HG02763 (cell line): ENCODE results near the gene RTCA.
"Not testable (repeated sequence)": the region's sequence is repeated elsewhere in the genome, so short reads cannot be mapped to it uniquely, and the experiment has no call there.

Source experiments
- ATAC-seq: cut with Tn5 transposase; IDR thresholded peaks from one replicate; pipeline ENCODE4 v1.9.1; 2021; ENCODE audit warnings: mild to moderate bottlenecking, moderate library complexity; ENCODE audit not compliant: unreplicated experiment

Gene RTCA

GRCh38 chr1:100305954-100306353 lies 39.9 kb downstream of the RTCA start:
- ATAC-seq = no peak

- no peak for ATAC-seq
These were observed 40.8 kb downstream of the RTCA start for GRCh38 chr1:100306735-100307313.

GRCh38 chr1:100308777-100309176 lies 42.8 kb downstream of the RTCA start:
- ATAC-seq = no peak

GRCh38 chr1:100309863-100310262 lies 43.8 kb downstream of the RTCA start:
- ATAC-seq = no peak

- ATAC-seq = no peak
These were observed 47.4 kb downstream of the RTCA start for GRCh38 chr1:100313382-100313781.

- no peak for ATAC-seq
These were observed 50.6 kb downstream of the RTCA start for GRCh38 chr1:100316622-100317021.

- ATAC-seq = no peak
These were observed 54.5 kb downstream of the RTCA start for GRCh38 chr1:100320311-100321099.

GRCh38 chr1:100321100-100321493 lies 55.1 kb downstream of the RTCA start:
- ATAC-seq = no peak

GRCh38 chr1:100321506-100321905 lies 55.5 kb downstream of the RTCA start:
- no peak for ATAC-seq

- ATAC-seq = no peak
These were observed 56.6 kb downstream of the RTCA start for GRCh38 chr1:100322436-100323211.

GRCh38 chr1:100323419-100324106 lies 57.5 kb downstream of the RTCA start:
- no peak for ATAC-seq

- ATAC-seq = no peak
These were observed 59.7 kb downstream of the RTCA start for GRCh38 chr1:100325415-100326324.

GRCh38 chr1:100326325-100326670 lies 60.3 kb downstream of the RTCA start:
- not testable (repeated sequence) for ATAC-seq

GRCh38 chr1:100328133-100328532 lies 62.1 kb downstream of the RTCA start:
- ATAC-seq = no peak

GRCh38 chr1:100331146-100331545 lies 65.1 kb downstream of the RTCA start:
- ATAC-seq = not testable (repeated sequence)

- no peak for ATAC-seq
These were observed 66.3 kb downstream of the RTCA start for GRCh38 chr1:100332331-100332730.

- ATAC-seq = no peak
These were observed 69.4 kb downstream of the RTCA start for GRCh38 chr1:100335436-100335835.

- not testable (repeated sequence) for ATAC-seq
These were observed 71.9 kb downstream of the RTCA start for GRCh38 chr1:100337878-100338277.

- ATAC-seq = not testable (repeated sequence)
These were observed 73.7 kb downstream of the RTCA start for GRCh38 chr1:100339735-100340134.

- ATAC-seq = no peak
These were observed 74.5 kb downstream of the RTCA start for GRCh38 chr1:100340494-100340893.
